ENCODE data around the gene ZNF672. TPM values are rescaled to one million over a fixed set of nuclear protein-coding genes. Genes with fewer than 3 reads are reported as not detected.
"Not testable (repeated sequence)": the region's sequence is repeated elsewhere in the genome, so short reads cannot be mapped to it uniquely, and the experiment has no call there.

The ZNF672 gene
- polyA plus RNA-seq, 1 experiment = 17.1 TPM

DNA sequence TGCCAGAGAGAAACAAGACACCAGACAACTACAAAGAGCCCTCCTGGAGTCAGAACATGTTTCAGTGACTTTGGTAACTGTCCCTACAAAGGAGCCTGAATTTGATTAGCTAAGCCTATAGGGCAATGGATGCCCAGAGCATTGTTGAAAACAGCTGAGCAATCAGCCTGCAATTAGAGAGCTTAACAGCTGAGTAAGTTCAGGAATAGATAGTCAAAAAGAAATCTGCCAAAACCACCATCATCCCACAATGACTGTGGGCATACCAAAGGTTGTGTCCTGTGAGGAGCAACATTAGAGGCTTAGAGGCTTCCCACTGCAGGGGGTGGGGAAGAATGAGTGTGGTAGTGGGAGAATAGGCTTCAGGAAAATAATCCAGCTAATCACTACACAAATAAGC lies 44.4 kb upstream of the ZNF672 start:
- POLR2A ChIA-PET = no interaction called here
- no peak overlapping the region for H3K4me3 ChIP-seq (ENCODE audit: low read depth, low read length)
- H3K36me3 ChIP-seq (ENCODE audit: control insufficient read depth, insufficient read depth, low read length) = no peaks in the 10 kb centered on the region
- no peak for TF ChIP-seq CTCF (IDR thresholded peaks at IDR 0.05; ENCODE audit: insufficient read depth, low read depth, low read length)
- H3K27me3 ChIP-seq (ENCODE audit: control insufficient read depth, insufficient read depth, low read length) = no peaks in the 10 kb centered on the region
- DNase-seq (ENCODE audit: low read depth) = no peak
- CTCF ChIA-PET = no interaction called here

DNA sequence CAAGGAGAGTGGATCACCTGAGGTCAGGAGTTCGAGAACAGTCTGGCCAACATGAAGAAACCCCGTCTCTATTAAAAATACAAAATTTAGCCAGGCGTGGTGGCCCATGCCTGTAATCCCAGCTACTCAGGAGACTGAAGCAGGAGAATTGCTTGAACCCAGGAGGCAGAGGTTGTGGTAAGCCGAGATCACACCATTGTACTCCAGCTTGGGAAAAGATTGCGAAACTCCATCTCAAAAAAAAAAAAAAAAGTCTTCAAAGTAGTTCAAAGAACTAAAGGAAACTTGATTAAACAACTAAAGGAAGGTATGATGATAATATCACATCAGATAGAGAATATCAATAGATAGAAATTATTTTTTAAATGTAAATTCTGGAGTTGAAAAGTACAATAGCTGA lies 43.4 kb upstream of the ZNF672 start:
- H3K4me3 ChIP-seq (ENCODE audit: low read depth, low read length); CTCF ChIA-PET; POLR2A ChIA-PET; DNase-seq (ENCODE audit: low read depth); H3K36me3 ChIP-seq (ENCODE audit: control insufficient read depth, insufficient read depth, low read length); H3K27me3 ChIP-seq (ENCODE audit: control insufficient read depth, insufficient read depth, low read length): not testable (repeated sequence)

- Histone ChIP-seq H3K36me3 (ENCODE audit: control insufficient read depth, insufficient read depth, low read length) (no peaks in the 10 kb centered on the region), H3K4me3 (ENCODE audit: low read depth, low read length) (no peak overlapping the region), H3K27me3 (ENCODE audit: control insufficient read depth, insufficient read depth, low read length) (no peaks in the 10 kb centered on the region; the same call in 1 of the 2 replicates)
- DNase-seq (ENCODE audit: low read depth) = no peak
- CTCF ChIA-PET = interaction anchor here (1.1 kb wide), 1 partner anchor 8 kb away, joined by 4 read pairs; no protein-coding TSS in a partner anchor
- TF ChIP-seq CTCF (IDR thresholded peaks at IDR 0.05; ENCODE audit: insufficient read depth, low read depth, low read length) = no peak
- POLR2A ChIA-PET = no interaction called here
Observed at GRCh38 chr1:248798791-248799190, 39.2 kb upstream of the ZNF672 start.

- no peak for DNase-seq (ENCODE audit: low read depth)
- Histone ChIP-seq H3K4me3 (ENCODE audit: low read depth, low read length) (no peak overlapping the region), H3K27me3 (ENCODE audit: control insufficient read depth, insufficient read depth, low read length) (no peaks in the 10 kb centered on the region; the same call in 1 of the 2 replicates), H3K36me3 (ENCODE audit: control insufficient read depth, insufficient read depth, low read length) (no peaks in the 10 kb centered on the region)
- CTCF ChIA-PET = no interaction called here
- no peak for TF ChIP-seq CTCF (IDR thresholded peaks at IDR 0.05; ENCODE audit: insufficient read depth, low read depth, low read length)
- POLR2A ChIA-PET = no interaction called here
Observed at GRCh38 chr1:248800459-248800858, 37.6 kb upstream of the ZNF672 start.

- Histone ChIP-seq H3K4me3 (ENCODE audit: low read depth, low read length) (no peak overlapping the region), H3K27me3 (ENCODE audit: control insufficient read depth, insufficient read depth, low read length) (no peaks in the 10 kb centered on the region; the same call in 1 of the 2 replicates), H3K36me3 (ENCODE audit: control insufficient read depth, insufficient read depth, low read length) (no peaks in the 10 kb centered on the region)
- TF ChIP-seq CTCF (IDR thresholded peaks at IDR 0.05; ENCODE audit: insufficient read depth, low read depth, low read length) = no peak
- ChIA-PET CTCF (no interaction called here), POLR2A (no interaction called here)
- DNase-seq (ENCODE audit: low read depth) = no peak
Observed at GRCh38 chr1:248802454-248802853, 35.6 kb upstream of the ZNF672 start.

GRCh38 chr1:248803501-248803900 lies 34.5 kb upstream of the ZNF672 start:
- H3K4me3 ChIP-seq (ENCODE audit: low read depth, low read length); DNase-seq (ENCODE audit: low read depth); POLR2A ChIA-PET; H3K27me3 ChIP-seq (ENCODE audit: control insufficient read depth, insufficient read depth, low read length); H3K36me3 ChIP-seq (ENCODE audit: control insufficient read depth, insufficient read depth, low read length): not testable (repeated sequence)
- CTCF ChIA-PET = interaction anchor here (0.9 to 4.7 kb wide), 2 partner anchors 29 to 183 kb away, joined by 4 to 39 read pairs; no protein-coding TSS in a partner anchor

Measured in BJ (cell line).